Measurements from ENCODE around the gene PBX1.

The PBX1 gene

DNA sequence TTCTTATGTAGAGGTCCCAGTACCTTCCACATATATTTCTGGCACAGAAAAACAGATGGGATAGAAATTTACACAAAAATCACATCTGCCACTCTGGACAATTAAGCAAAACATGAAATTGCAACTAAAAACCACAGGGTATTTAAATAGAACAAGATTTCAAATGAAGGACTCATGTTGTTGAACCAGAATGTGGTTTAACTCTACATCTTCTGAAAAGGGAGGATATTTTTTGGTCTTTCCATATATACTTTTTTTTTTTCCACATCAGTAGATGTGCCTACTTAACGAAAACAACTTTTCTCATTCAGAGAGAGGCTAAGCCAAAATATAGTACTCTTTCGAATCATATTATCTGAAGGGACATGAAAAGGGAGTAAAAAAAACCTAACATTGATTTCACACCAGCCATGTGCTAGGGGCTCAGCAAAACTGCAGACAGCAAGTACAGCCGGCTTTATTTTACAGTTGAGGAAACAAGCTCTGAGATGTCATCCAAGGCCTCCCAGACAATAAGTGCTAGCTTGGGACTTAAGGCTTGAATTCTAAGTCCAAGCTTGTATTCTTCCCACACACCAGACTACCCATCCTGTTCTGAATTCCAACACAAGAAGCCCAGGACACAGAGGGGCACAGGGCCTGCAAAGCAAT, 208.9 kb downstream of the PBX1 start:
- no peak for DNase-seq

DNA sequence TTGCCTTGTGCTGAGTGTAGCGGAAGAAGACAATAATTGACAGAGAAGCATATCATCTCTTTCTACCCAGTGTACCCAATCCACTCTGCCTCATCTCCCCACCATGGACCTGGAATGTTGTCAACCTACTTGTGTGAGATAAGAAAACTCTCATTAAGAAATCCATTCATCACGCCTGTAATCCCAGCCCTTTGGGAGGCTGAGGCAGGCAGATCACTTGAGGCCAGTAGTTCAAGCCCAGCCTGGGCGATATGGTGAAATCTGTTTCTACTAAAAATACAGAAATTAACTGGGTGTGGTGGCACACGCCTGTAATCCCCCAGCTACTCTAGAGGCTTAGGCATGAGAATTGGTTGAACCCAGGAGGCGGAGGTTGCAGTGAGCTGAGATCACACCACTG, 209.6 kb downstream of the PBX1 start:
- DNase-seq = no peak

DNA sequence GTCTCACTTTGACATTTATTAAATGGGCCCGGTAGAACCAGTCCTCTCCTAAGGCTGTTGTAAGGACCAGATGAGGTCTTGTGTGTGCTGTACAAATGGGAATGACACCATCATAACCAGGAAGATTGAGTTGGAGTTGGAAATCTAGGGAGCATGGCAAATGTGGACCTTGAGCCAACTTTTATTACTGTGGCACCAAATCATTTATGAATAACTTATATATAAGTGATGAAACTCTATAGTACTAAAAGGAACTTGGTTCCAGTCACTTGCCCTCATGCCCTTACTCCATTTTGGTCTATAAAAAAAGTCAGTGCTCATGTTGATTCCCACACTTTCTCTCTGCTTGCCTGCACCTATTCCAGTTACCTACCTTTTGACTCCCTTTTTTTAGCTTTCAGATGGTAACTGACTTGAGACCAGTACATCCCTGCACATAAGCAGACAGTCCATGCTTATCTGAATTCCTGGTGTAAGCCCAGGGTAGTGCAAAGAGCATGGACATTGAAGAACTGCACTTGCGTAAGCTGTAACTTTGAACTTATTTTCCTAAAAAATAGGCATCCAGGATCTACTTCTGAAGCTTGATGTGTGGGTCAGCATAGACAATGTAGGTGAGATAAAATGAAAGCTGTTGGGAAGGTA, 210.6 kb downstream of the PBX1 start:
- no peak for DNase-seq

DNA sequence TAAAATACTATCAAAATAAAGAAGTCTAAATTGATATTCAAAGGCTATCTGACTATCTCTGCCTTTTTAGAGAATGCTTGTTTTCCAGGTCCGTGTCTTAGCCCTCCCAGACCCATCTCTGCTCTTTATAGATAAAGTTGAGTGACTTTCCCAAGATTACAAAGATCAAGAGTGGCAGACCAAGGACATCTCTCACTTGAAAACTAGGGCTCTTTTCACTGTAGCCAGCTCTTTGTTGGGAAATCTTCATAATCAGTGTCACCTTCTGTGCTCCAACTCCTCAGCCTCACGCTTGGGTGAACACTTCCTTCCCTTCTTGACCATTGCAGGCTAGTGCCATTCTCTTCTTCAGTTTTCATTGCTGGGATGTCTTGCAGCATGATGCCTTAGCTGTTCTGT, 211.1 kb downstream of the PBX1 start:
- no peak for DNase-seq

DNA sequence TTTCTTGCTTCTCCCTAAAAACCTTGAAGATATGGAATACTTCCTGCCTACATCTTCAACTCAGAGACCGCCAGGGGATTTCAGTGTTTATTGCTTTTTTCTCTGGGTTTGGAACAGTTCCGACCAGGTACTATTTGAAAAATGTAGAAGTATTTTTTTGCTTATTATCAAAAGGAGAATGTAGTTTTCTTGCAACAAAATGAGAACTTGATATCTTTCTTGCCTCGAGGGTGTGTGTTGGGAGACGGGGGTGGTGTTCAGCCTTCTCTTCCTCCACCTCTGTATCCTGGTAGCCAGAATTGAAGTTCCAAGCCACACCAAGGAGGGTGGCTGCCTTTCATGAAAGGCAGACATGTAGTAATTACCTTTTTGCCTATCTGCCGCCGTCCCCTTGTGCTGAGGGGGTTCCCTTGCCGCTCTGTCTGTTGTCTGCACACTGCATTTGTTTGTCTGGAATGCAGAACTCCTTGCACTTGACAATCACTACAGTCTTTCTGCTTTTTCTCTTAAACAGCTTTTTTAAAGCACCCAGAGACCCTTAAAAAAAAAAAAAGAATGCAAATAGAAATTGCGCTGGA, 212.1 kb downstream of the PBX1 start:
- no peak for DNase-seq

DNA sequence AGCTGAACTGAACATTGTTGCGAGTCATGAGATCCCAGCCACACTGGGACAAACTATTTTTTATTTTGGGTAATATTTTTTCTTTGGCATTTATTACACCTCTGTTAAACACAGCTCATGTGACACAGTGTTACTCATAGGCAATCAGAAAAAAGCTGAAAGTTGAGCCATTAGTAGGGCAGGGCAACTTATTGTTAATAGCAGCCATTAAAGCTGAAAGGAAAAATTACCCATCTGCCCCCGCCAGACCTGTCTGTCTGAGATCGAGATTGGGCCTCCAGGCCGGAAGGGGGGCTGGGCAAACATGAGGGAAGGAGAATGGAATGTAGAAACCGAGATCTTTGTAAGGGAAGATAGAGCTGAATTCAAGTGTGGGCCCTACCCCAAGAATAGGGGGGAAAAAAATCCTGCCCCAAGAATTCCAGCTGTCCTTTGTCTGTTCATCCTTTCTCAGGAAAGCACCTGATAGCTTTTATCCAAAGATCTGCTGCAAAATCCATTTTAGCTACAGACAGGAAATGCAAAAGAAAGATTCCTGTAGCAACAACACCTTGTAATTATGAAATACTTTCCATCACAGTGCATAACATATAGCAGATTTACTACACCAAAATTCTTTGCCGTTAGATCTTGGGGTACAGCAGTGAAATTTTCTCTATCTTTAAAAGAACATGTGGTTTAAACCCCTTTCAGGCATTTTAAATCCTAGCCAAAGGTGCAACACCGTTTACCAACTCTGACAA, 212.8 kb downstream of the PBX1 start:
- no peak for DNase-seq

- DNase-seq = no peak
Measured at GRCh38 chr1:164772635-164773034, 213.7 kb downstream of the PBX1 start.

- no peak for DNase-seq
Measured at GRCh38 chr1:164773102-164773501, 214.1 kb downstream of the PBX1 start.

GRCh38 chr1:164774413-164774812, 215.4 kb downstream of the PBX1 start:
- no peak for DNase-seq

- no peak for DNase-seq
Measured at GRCh38 chr1:164774819-164775654, 216.1 kb downstream of the PBX1 start.

DNA sequence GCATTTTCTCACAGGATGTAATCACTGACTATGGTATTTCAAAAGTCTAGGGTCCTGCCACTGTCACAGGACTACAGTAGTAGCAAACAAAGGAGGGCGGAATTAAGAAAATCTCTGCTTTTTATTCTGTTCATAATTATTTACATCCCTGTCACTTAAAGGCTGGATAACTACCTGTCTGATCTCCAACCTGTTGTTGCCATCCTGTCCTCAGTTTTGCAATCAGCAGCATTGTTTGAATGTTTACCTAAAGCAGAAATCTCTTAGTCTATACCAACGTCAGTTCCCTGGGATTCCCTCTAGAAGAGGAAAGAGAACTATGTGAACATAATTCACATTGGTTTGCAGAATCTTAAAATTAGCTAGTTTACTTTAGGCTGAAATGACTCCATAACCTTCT, 218.5 kb downstream of the PBX1 start:
- DNase-seq = no peak

DNA sequence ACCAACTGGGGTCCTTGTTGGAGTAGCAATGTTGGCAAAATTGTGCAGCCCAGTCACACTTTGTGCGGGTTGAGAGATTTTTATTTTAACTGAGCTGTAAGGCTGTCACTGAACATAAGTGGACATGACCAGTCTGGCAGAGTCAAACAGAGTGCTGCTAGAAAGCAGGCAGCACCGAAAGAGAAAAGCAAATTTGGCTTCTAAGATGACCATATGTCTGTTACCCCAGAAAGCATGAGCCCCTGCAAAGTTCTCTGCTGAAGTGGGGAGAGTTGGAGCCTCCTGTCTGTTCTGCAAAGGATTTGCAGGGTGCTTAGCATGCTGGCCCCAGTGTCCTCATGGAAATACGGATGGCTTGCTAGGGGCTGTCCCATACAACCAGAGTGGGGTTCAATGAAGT, 220.4 kb downstream of the PBX1 start:
- DNase-seq = no peak

- no peak for DNase-seq
Measured at GRCh38 chr1:164780111-164780812, 221.3 kb downstream of the PBX1 start.

DNA sequence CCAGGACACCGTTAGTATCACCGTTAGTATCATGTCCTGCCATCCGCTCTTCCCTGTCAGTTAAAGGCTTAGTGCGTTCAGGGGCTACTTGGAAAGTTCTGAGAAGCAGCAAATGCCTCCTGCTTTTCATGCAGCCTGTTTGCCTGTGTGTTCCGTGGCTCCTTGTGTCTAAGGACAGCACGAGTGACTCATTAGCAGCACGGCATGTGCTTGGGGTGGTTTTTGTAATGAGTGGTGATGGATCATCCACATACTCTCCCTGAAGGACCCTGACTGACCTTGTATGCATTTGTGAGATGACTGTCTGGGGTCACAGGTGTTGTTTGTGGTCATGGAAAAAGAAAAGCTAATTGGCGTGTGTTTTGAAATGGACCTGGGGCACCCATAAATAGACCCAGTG, 221.9 kb downstream of the PBX1 start:
- DNase-seq = no peak

DNA sequence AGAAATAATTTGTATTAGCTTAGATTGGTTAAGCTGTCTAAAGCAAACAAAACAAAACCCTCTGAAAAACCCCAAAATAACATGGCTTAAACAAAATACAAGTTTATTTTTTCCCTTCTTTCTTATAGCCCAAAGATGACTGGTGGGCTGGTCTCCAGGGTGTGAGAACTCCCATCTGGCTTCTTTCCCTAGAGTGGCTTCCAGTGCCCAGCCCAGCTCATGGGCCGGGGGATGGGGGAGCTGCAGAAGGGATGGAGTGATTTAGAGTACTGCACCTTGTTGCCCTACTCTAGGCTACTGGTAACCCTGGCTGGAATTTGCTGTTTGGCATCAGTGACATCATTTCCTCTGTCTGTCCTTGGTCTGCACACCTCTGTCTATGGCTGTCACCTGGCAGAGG, 223.0 kb downstream of the PBX1 start:
- no peak for DNase-seq

GRCh38 chr1:164783778-164784555, 225.0 kb downstream of the PBX1 start:
- no peak for DNase-seq

DNA sequence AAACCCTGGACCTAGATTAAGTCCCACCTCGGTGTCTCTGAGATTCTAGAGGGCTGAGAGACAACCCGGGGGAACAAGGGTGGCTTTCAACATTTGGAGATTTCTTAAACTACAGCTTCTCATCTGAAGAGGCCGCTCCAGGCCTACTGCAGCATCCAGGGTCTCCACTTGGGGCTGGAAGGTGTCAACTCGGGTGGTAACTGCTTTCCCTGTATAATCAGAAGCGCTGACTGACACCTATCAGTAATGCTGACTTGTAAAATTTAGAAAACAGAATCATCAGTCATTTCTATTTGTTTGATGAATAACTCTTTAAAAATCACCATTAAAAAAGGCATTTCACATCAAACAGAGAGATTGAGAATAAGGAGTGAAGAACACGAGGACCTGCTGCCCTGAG, 226.0 kb downstream of the PBX1 start:
- DNase-seq = no peak

DNA sequence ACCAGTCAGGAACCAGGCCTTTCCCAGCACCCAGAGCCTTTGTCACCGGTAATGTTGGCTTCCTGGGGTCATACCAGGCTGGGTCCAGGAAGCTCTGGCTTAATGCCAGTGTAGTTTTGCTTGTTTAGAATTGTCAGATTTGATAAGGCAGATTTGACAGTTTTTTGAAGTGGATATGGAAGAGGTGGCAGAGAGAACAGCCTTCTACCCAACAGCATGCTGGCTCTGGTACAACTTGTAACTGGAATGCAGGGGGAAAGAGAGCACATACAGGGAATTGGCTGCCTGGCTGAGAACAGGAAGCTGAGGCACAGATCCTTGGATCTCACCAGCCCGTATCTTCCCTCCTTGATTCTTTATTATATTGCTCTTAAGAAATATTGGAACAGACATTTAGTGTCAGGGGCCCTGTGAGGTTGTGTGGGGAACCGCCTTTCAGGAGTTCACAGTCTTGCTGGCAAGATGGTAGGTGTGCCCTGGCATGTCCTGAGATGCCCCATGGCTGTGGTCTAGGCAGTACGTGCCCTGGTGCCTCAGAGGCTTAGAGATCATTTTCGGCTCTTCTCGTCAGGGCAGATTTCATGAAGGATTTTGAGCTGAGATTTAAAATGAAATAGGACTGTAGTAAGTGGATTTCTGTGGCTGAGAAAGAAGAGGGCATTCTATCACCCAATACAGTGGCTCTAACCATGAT, 227.0 kb downstream of the PBX1 start:
- DNase-seq = no peak

- peak; percentile 47 for DNase-seq
Measured at GRCh38 chr1:164786980-164787833, 228.2 kb downstream of the PBX1 start.

- DNase-seq = no peak
Measured at GRCh38 chr1:164787834-164788231, 228.8 kb downstream of the PBX1 start.

All from CD4-positive, alpha-beta T cell treated with Interleukin-10 for 1 hour (primary cell).